SK-N-SH (cell line): ENCODE data around the gene LRMDA. TPM values are rescaled to one million over a fixed set of nuclear protein-coding genes. Genes with fewer than 3 reads are reported as not detected.

ENCODE experiments used
- CTCF ChIA-PET: fragments of 300-600, 350-600 bp; formaldehyde crosslinking; extraction: SDS; loops from one replicate; lab custom pipeline; 2021; lab: Yijun Ruan, JAX
- POLR2A ChIA-PET: fragments of 350-600 bp; sonication (Branson Sonifier 250); formaldehyde crosslinking; extraction: SDS; loops from one replicate; lab custom pipeline; 2020; ENCODE audit warnings: antibody characterized with exemption, inconsistent platforms; lab: Yijun Ruan, JAX
- DNase-seq: peaks from one replicate; pipeline ENCODE4 v3.0.0; 2012
- H2AFZ ChIP-seq: fragments of 200-600 bp; sonication (generic); 2 replicates; pipeline ENCODE4 v1.8.1; 2016; ENCODE audit warnings: antibody characterized with exemption, mild to moderate bottlenecking, low read depth
- H3F3A ChIP-seq: fragments of 200-600 bp; sonication (generic); replicated peaks from 2 replicates; pipeline ENCODE3; 2016; ENCODE audit warnings: antibody characterized with exemption, mild to moderate bottlenecking; ENCODE audit not compliant: insufficient read depth
- H3K27ac ChIP-seq, 2 experiments: fragments of 200-500 bp in 1 of 2; fragments of 200-600 bp in 1 of 2; sonication (Bioruptor generic) in 1 of 2; sonication (generic), shearing (Covaris generic) in 1 of 2; 2 replicates each; pipeline versions ENCODE4 v1.5.1 to v1.6.1; 2014 to 2016; ENCODE audit warnings: low read depth in 2 of 2, inconsistent platforms in 1 of 2, low read length in 1 of 2, mild to moderate bottlenecking in 1 of 2, mixed read lengths in 1 of 2
- H3K27me3 ChIP-seq: fragments of 200-600 bp; sonication (generic), shearing (Covaris generic); 2 replicates; pipeline ENCODE4 v1.6.1; 2016; ENCODE audit warnings: mixed run types; ENCODE audit not compliant: insufficient read depth
- H3K36me3 ChIP-seq, 2 experiments: fragments of 200-500 bp in 1 of 2; fragments of 200-600 bp in 1 of 2; sonication (Bioruptor generic) in 1 of 2; sonication (generic) in 1 of 2; replicated peaks in 1 of 2; 2 replicates each; pipeline versions ENCODE3 to v1.5.1; 2014 to 2016; ENCODE audit warnings: low read length in 1 of 2, mild to moderate bottlenecking in 1 of 2; ENCODE audit not compliant: insufficient read depth in 2 of 2, control insufficient read depth in 1 of 2
- H3K4me1 ChIP-seq, 2 experiments: fragments of 200-500 bp in 1 of 2; fragments of 200-600 bp in 1 of 2; sonication (Bioruptor generic) in 1 of 2; sonication (generic), shearing (Covaris generic) in 1 of 2; 2 replicates each; pipeline versions ENCODE4 v1.5.1 to v1.6.1; 2014 to 2016; ENCODE audit warnings: low read depth in 1 of 2, low read length in 1 of 2, mixed run types in 1 of 2; ENCODE audit not compliant: insufficient read depth in 2 of 2, control insufficient read depth in 1 of 2
- H3K4me2 ChIP-seq: fragments of 200-600 bp; sonication (generic), shearing (Covaris generic); 2 replicates; pipeline ENCODE4 v1.6.1; 2017; ENCODE audit warnings: mixed run types
- H3K4me3 ChIP-seq, 2 experiments: fragments of 200-500 bp in 1 of 2; fragments of 200-600 bp in 1 of 2; sonication (Bioruptor generic) in 1 of 2; sonication (generic), shearing (Covaris generic) in 1 of 2; 2 replicates each; pipeline versions ENCODE4 v1.5.1 to v1.8.1; 2014 to 2016; ENCODE audit warnings: low read depth in 2 of 2, inconsistent platforms in 1 of 2, low read length in 1 of 2, mild to moderate bottlenecking in 1 of 2, mixed read lengths in 1 of 2, moderate library complexity in 1 of 2
- H3K79me2 ChIP-seq: fragments of 200-600 bp; sonication (generic); 2 replicates; pipeline ENCODE4 v1.8.1; 2017; ENCODE audit warnings: mild to moderate bottlenecking; ENCODE audit not compliant: insufficient read depth
- H3K9ac ChIP-seq: fragments of 200-600 bp; sonication (generic); 2 replicates; pipeline ENCODE4 v1.6.1; 2017; ENCODE audit warnings: mixed run types
- H3K9me2 ChIP-seq: fragments of 200-600 bp; sonication (generic); 2 replicates; pipeline ENCODE4 v1.6.1; 2017; ENCODE audit warnings: mixed run types
- H3K9me3 ChIP-seq: fragments of 200-600 bp; sonication (generic); 2 replicates; pipeline ENCODE4 v1.6.1; 2017; ENCODE audit warnings: mixed run types, mild to moderate bottlenecking, moderate library complexity
- H4K20me1 ChIP-seq: fragments of 200-600 bp; sonication (generic); 2 replicates; pipeline ENCODE4 v1.6.1; 2017; ENCODE audit warnings: mild to moderate bottlenecking, mixed run types; ENCODE audit not compliant: insufficient read depth
- MEF2A ChIP-seq: IDR thresholded peaks from 2 replicates; pipeline ENCODE4 v1.4.0; 2012; ENCODE audit warnings: low read depth, borderline replicate concordance
- MXI1 ChIP-seq: IDR thresholded peaks from 2 replicates; pipeline ENCODE4 v1.6.1; 2012; ENCODE audit warnings: mild to moderate bottlenecking, low read depth, low read length, improper control_type of control experiment
- NFIC ChIP-seq: IDR thresholded peaks from 2 replicates; pipeline ENCODE4 v1.4.0; 2012; ENCODE audit warnings: borderline replicate concordance
- POLR2AphosphoS5 ChIP-seq: IDR thresholded peaks from 2 replicates; pipeline ENCODE4 v1.6.1; 2012; ENCODE audit warnings: low read depth, low read length
- RFX5 ChIP-seq: IDR thresholded peaks from 2 replicates; pipeline ENCODE4 v1.6.1; 2012; ENCODE audit warnings: mild to moderate bottlenecking, improper control_type of control experiment, low read length
- WGBS: methylation state at CpG from one replicate; pipeline ENCODE4 v1.1.6; 2017; ENCODE audit warnings: low lambda C conversion rate; 5-methylcytosine and 5-hydroxymethylcytosine counted together
- polyA plus RNA-seq, 3 experiments: library from polyadenylated mRNA; depleted of rRNA; stranded (reverse); fragments of >200 nt; gene quantifications; 2 replicates each; pipeline ENCODE4 v1.2.3, GENCODE V29; 2012
- TF ChIP-seq, protein P1 (sequence below): IDR thresholded peaks from 2 replicates; pipeline ENCODE4 v1.6.1; 2012; ENCODE audit warnings: mild to moderate bottlenecking, low read depth, low read length, moderate library complexity
- TF ChIP-seq, protein P2 (sequence below): fragments of 150-350 bp; IDR thresholded peaks from 2 replicates; pipeline ENCODE4 v1.6.1; 2017; ENCODE audit warnings: antibody characterized with exemption, low read length, low read depth, borderline replicate concordance
- TF ChIP-seq, protein P3 (sequence below): IDR thresholded peaks from 2 replicates; pipeline ENCODE4; 2012

The LRMDA gene
- polyA plus RNA-seq, 1 of the 3 experiments (the other 2 are of a cell fraction): 0.95 TPM

DNA sequence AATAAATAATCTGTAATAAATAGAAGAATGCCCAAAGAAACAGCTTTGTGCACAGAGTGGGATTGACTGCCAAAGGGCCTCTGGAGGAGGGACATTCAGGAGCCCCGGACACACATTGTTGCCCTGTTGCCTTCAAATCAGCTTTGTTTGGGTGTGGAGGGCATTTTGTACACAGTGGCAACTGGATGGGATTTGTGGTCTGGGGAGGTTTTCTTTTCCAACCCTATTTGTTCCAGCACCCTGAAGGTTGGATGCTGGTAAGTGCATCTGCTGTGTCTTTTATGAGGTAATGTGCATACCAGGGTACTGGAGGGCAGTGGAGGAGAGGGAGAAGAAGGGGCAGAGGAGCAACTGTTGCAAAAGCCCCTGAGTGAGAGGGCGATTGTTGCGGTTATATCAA, 6.3 kb downstream of the LRMDA start (continued):
- TF ChIP-seq, protein P1, sequence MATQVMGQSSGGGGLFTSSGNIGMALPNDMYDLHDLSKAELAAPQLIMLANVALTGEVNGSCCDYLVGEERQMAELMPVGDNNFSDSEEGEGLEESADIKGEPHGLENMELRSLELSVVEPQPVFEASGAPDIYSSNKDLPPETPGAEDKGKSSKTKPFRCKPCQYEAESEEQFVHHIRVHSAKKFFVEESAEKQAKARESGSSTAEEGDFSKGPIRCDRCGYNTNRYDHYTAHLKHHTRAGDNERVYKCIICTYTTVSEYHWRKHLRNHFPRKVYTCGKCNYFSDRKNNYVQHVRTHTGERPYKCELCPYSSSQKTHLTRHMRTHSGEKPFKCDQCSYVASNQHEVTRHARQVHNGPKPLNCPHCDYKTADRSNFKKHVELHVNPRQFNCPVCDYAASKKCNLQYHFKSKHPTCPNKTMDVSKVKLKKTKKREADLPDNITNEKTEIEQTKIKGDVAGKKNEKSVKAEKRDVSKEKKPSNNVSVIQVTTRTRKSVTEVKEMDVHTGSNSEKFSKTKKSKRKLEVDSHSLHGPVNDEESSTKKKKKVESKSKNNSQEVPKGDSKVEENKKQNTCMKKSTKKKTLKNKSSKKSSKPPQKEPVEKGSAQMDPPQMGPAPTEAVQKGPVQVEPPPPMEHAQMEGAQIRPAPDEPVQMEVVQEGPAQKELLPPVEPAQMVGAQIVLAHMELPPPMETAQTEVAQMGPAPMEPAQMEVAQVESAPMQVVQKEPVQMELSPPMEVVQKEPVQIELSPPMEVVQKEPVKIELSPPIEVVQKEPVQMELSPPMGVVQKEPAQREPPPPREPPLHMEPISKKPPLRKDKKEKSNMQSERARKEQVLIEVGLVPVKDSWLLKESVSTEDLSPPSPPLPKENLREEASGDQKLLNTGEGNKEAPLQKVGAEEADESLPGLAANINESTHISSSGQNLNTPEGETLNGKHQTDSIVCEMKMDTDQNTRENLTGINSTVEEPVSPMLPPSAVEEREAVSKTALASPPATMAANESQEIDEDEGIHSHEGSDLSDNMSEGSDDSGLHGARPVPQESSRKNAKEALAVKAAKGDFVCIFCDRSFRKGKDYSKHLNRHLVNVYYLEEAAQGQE: no peak
- no peak for TF ChIP-seq NFIC
- no peak for TF ChIP-seq MEF2A
- TF ChIP-seq, protein P2, sequence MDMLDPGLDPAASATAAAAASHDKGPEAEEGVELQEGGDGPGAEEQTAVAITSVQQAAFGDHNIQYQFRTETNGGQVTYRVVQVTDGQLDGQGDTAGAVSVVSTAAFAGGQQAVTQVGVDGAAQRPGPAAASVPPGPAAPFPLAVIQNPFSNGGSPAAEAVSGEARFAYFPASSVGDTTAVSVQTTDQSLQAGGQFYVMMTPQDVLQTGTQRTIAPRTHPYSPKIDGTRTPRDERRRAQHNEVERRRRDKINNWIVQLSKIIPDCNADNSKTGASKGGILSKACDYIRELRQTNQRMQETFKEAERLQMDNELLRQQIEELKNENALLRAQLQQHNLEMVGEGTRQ: no peak

DNA sequence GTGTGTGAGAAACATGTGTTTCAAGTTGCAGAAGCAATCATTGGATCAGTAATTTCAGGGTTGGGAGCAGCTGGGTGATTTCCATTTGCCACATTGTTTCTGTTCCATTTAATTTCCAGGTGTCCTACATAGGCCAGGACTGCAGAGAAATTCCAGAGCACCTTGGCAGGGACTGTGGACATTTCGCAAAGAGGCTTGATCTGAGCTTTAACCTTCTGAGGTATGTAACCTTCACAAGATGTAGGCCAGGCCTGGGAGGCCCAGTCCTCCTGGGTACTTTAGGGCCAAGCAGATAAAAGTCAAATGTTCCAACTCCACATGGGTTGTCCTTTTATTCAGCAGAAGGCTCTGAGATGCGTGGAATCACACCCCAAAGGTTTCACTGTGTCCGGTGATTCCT, 6.9 kb downstream of the LRMDA start:
- H2AFZ ChIP-seq: no peak overlapping the region
- no peak overlapping the region for H3K4me2 ChIP-seq
- no peaks in the 10 kb centered on the region for H3K36me3 ChIP-seq
- CTCF ChIA-PET: interaction anchor here (1.0 kb wide), 1 partner anchor 9 kb away, joined by 3 read pairs; no protein-coding TSS in a partner anchor
- no peaks in the 10 kb centered on the region for H4K20me1 ChIP-seq
- TF ChIP-seq, protein P1: no peak
- TF ChIP-seq POLR2AphosphoS5: no peak
- TF ChIP-seq MXI1: no peak
- TF ChIP-seq, protein P3, sequence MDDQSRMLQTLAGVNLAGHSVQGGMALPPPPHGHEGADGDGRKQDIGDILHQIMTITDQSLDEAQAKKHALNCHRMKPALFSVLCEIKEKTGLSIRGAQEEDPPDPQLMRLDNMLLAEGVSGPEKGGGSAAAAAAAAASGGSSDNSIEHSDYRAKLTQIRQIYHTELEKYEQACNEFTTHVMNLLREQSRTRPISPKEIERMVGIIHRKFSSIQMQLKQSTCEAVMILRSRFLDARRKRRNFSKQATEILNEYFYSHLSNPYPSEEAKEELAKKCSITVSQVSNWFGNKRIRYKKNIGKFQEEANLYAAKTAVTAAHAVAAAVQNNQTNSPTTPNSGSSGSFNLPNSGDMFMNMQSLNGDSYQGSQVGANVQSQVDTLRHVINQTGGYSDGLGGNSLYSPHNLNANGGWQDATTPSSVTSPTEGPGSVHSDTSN: no peak
- TF ChIP-seq RFX5: no peak
- no peak for DNase-seq
- no peak overlapping the region for H3K9ac ChIP-seq
- no peaks in the 10 kb centered on the region for H3F3A ChIP-seq
- no peak overlapping the region for H3K27ac ChIP-seq
- H3K9me3 ChIP-seq: peaks cover 4% of the 10 kb centered on the region; the same call in 1 of the 2 replicates
- no peaks in the 10 kb centered on the region for H3K9me2 ChIP-seq
- H3K4me1 ChIP-seq: no peaks in the 10 kb centered on the region
- no peak overlapping the region for H3K4me3 ChIP-seq
- H3K27me3 ChIP-seq: no peaks in the 10 kb centered on the region
- POLR2A ChIA-PET: no interaction called here
- WGBS: 76% methylated on average over 3 of the region's 3 CpGs
- no peaks in the 10 kb centered on the region for H3K79me2 ChIP-seq
